HepG2 (cell line): ENCODE data around the gene TLR3. TPM values are rescaled to one million over a fixed set of nuclear protein-coding genes. Genes with fewer than 3 reads are reported as not detected.

Source experiments
- ATAC-seq: fragments of 200-7000 bp; cut with Tn5 transposase; 3 replicates; pipeline ENCODE4 v1.9.1; 2020; ENCODE audit warnings: mild to moderate bottlenecking, moderate library complexity
- BruUV-seq: library from RNA; stranded (reverse); fragments of 400-500 nt; replicated peaks from 2 replicates; lab custom pipeline; 2021; lab: Mats Ljungman, UMichigan
- CTCF ChIA-PET: fragments of 300-600 bp; formaldehyde crosslinking; extraction: SDS; loops from one replicate; lab custom pipeline; 2021; ENCODE audit warnings: low total read pairs, inconsistent platforms, low intra/inter-chr PET ratio; lab: Yijun Ruan, JAX
- POLR2A ChIA-PET: fragments of 350-600 bp; sonication (Branson Sonifier 250); formaldehyde crosslinking; loops from one replicate; lab custom pipeline; 2020; ENCODE audit warnings: antibody characterized with exemption, inconsistent platforms; lab: Yijun Ruan, JAX
- DNase-seq: peaks from one replicate; pipeline ENCODE4 v3.0.0-alpha.2; 2015; ENCODE audit warnings: low spot score
- FAIRE-seq: peaks from 3 replicates; lab custom pipeline; 2011; peaks lifted over from hg19 to GRCh38; lab: Jason Lieb, UNC
- H2AFZ ChIP-seq: one replicate; pipeline ENCODE4 v1.6.1; 2011; ENCODE audit warnings: low read length, inconsistent platforms
- H3K27ac ChIP-seq: fragments of 300-600 bp; 3 replicates; pipeline ENCODE4 v1.8.0; 2011; ENCODE audit warnings: mixed run types, mild to moderate bottlenecking, mixed read lengths, low read length, inconsistent platforms; ENCODE audit not compliant: insufficient read depth; ENCODE audit errors: extremely low read length
- H3K27me3 ChIP-seq, 2 experiments: fragments of 200-600 bp in 1 of 2; 2 replicates in 1 of 2; 3 replicates in 1 of 2; pipeline versions ENCODE4 v1.6.0 to v1.8.0; 2011; ENCODE audit warnings: low read length in 2 of 2, mild to moderate bottlenecking in 2 of 2, moderate library complexity in 2 of 2, inconsistent platforms in 1 of 2; ENCODE audit not compliant: insufficient read depth in 2 of 2, control insufficient read depth in 1 of 2
- H3K36me3 ChIP-seq, 2 experiments: fragments of 200-600 bp in 1 of 2; replicated peaks in 1 of 2; 2 replicates in 1 of 2; 3 replicates in 1 of 2; pipeline versions ENCODE4 v1.5.1 to v1.8.0; 2011; ENCODE audit warnings: low read length in 2 of 2, inconsistent platforms in 1 of 2; ENCODE audit not compliant: insufficient read depth in 2 of 2, control insufficient read depth in 1 of 2
- H3K4me1 ChIP-seq: 2 replicates; pipeline ENCODE4 v1.5.1; 2012; ENCODE audit warnings: low read length, inconsistent platforms; ENCODE audit not compliant: insufficient read depth
- H3K4me2 ChIP-seq: 2 replicates; pipeline ENCODE4 v1.6.0; 2011; ENCODE audit warnings: low read depth, low read length, inconsistent platforms
- H3K4me3 ChIP-seq, 3 experiments: fragments of 200-600 bp in 1 of 3; sonication (generic), shearing (Covaris generic) in 1 of 3; replicated peaks in 1 of 3; 2 replicates each; pipeline ENCODE4 v1.5.1; 2011 to 2016; ENCODE audit warnings: low read length in 3 of 3, inconsistent platforms in 2 of 3, low read depth in 2 of 3, mild to moderate bottlenecking in 2 of 3, control low read depth in 1 of 3, mixed read lengths in 1 of 3; ENCODE audit not compliant: insufficient read depth in 1 of 3
- H3K79me2 ChIP-seq: one replicate; pipeline ENCODE4 v1.6.1; 2011; ENCODE audit warnings: low read length, inconsistent platforms; ENCODE audit not compliant: insufficient read depth
- H3K9ac ChIP-seq: 2 replicates; pipeline ENCODE4 v1.6.0; 2011; ENCODE audit warnings: mild to moderate bottlenecking, low read depth, low read length, inconsistent platforms; ENCODE audit not compliant: insufficient read depth
- H3K9me3 ChIP-seq: 2 replicates; pipeline ENCODE4 v1.5.1; 2012; ENCODE audit warnings: mild to moderate bottlenecking, low read length
- H4K20me1 ChIP-seq: 2 replicates; pipeline ENCODE4 v1.6.0; 2011; ENCODE audit warnings: inconsistent platforms, mild to moderate bottlenecking, low read length, moderate library complexity; ENCODE audit not compliant: insufficient read depth
- FOXO4 ChIP-seq: sonication (generic); formaldehyde crosslinking; conservative IDR thresholded peaks from 2 replicates; pipeline ENCODE4 v1.8.1; 2023; ENCODE audit warnings: missing genetic modification reagents
- KIAA2018 ChIP-seq: sonication (generic); formaldehyde crosslinking; IDR thresholded peaks from 2 replicates; pipeline ENCODE4 v1.5.0; 2020; ENCODE audit warnings: mild to moderate bottlenecking, missing genetic modification reagents, borderline replicate concordance
- MNT ChIP-seq: fragments of 450-650 bp; IDR thresholded peaks from 2 replicates; pipeline ENCODE4 v1.6.1; 2016
- ZBTB20 ChIP-seq: sonication (generic); formaldehyde crosslinking; IDR thresholded peaks from 2 replicates; pipeline ENCODE4 v1.8.1; 2023; ENCODE audit warnings: missing genetic modification reagents, low read depth, mild to moderate bottlenecking, borderline replicate concordance
- WGBS: methylation state at CpG from one replicate; pipeline ENCODE4 v1.1.6; 2017; ENCODE audit warnings: low lambda C conversion rate; 5-methylcytosine and 5-hydroxymethylcytosine counted together
- in situ Hi-C: cut with HindIII; loops from 2 replicates; pipeline ENCODE4 v1.10.0; 2017; ENCODE audit warnings: low pct_unique_long_range_greater_than_20kb; ENCODE audit not compliant: extremely low pct_ligation_motif_present
- intact Hi-C: fragments of 100-400 bp; cut with micrococcal nuclease; formaldehyde crosslinking; loops from one replicate; pipeline ENCODE4 v1.10.0; 2022; ENCODE audit not compliant: unreplicated experiment
- polyA plus RNA-seq, 8 experiments: library from polyadenylated mRNA; depleted of rRNA in 3 of 8; stranded (reverse) in 7 of 8; unstranded in 1 of 8; fragments of >200 nt; fragmentation: Illumina TruSeq in 4 of 8; extraction: Trizol in 4 of 8; gene quantifications; 2 replicates each; pipeline versions ENCODE4 v1.2.1 to v1.2.3, GENCODE V29; 2011 to 2016; ENCODE audit warnings: low read depth in 4 of 8, missing spikeins in 1 of 8, mixed read lengths in 1 of 8; ENCODE audit not compliant: insufficient read depth in 1 of 8
- total RNA-seq, 5 experiments: library from RNA; depleted of rRNA; stranded (reverse); fragments of >200 nt; fragmentation: Illumina TruSeq; extraction: Trizol; gene quantifications; 2 replicates each; pipeline ENCODE4 v1.2.3, GENCODE V29; 2016; ENCODE audit warnings: low read depth in 1 of 5

TLR3 gene
- total and polyA plus RNA-seq, 2 of the 13 experiments (the other 11 are each of a cell fraction or from before 2014, with no cell fraction given): 0.11 to 0.38 TPM

GRCh38 chr4:186020106-186020792, 48.7 kb upstream of the TLR3 start:
- intact Hi-C loops (no loop called here), in situ Hi-C loops (loop anchor here (5.0 kb wide), 1 partner anchor 373 kb away; no protein-coding TSS in a partner anchor)
- H3K79me2 ChIP-seq: no peaks in the 10 kb centered on the region
- no peak overlapping the region for H3K27ac ChIP-seq
- no peaks in the 10 kb centered on the region for H3K36me3 ChIP-seq
- no peak for FAIRE-seq
- H3K4me3 ChIP-seq: no peak overlapping the region
- no peaks in the 10 kb centered on the region for H4K20me1 ChIP-seq
- CTCF ChIA-PET: no interaction called here
- H3K9me3 ChIP-seq: no peaks in the 10 kb centered on the region
- no peak overlapping the region for H3K9ac ChIP-seq
- POLR2A ChIA-PET: no interaction called here
- peaks cover 3 to 20% of the 10 kb centered on the region in 2 experiments; a peak in 3 of 5 replicates for H3K27me3 ChIP-seq
- WGBS: 54% methylated on average over 17 of the region's 17 CpGs
- no peak; the same call in 2 of the 3 replicates for ATAC-seq
- H2AFZ ChIP-seq: no peak overlapping the region
- no TSS peak for BruUV-seq
- peaks cover 4% of the 10 kb centered on the region; the same call in 1 of the 2 replicates for H3K4me1 ChIP-seq
- DNase-seq: no peak
- H3K4me2 ChIP-seq: no peak overlapping the region
- TF ChIP-seq KIAA2018 (CRISPR knock-in tag): no peak
- no peak for TF ChIP-seq MNT
- no peak for TF ChIP-seq ZBTB20 (CRISPR knock-in tag)
- no peak for TF ChIP-seq FOXO4 (CRISPR knock-in tag)
